Lower leg skin (tissue), 3 donors: Measurements from ENCODE around the gene AFDN.

Source experiments
- POLR2A ChIP-seq, 2 donors: fragments of 450-650 bp; IDR thresholded peaks; one replicate each; pipeline ENCODE4 v1.6.1; 2016 to 2017; ENCODE audit warnings: antibody characterized with exemption in 2 of 2, mild to moderate bottlenecking in 1 of 2, moderate library complexity in 1 of 2
- TF ChIP-seq, protein P1 (sequence below), 3 donors: fragments of 450-650 bp; IDR thresholded peaks; one replicate each; pipeline ENCODE4 v1.5.1; 2016; ENCODE audit warnings: antibody characterized with exemption in 3 of 3, mild to moderate bottlenecking in 3 of 3, moderate library complexity in 2 of 3

DNA sequence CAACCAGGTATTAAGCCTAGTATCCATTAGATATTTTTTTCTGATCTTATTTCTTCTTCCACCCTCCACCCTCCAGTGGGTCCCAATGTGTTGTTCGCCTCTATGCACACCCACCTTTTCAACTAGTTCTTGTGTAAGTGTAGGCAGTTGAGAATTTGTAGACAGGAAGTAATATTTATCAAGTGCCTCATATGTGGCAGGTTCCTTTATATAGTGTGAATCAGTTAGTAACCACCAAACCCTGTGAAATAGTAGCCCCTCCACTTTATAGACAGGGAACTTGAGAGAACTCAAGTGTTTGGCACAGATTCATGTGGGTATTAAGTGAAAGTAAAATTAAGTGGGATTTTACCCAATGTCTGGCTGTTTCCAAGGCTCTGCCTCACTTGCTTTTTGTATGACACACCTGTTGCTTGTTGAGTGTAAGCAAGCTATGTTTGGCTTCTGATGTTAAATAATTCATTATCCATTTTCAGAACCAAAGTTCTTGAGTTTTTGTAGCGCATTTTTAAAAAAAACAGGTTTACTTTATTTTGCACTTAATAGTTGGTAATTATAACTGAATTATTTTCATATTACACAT lies 24.8 kb downstream of the AFDN start:
- TF ChIP-seq, protein P1, sequence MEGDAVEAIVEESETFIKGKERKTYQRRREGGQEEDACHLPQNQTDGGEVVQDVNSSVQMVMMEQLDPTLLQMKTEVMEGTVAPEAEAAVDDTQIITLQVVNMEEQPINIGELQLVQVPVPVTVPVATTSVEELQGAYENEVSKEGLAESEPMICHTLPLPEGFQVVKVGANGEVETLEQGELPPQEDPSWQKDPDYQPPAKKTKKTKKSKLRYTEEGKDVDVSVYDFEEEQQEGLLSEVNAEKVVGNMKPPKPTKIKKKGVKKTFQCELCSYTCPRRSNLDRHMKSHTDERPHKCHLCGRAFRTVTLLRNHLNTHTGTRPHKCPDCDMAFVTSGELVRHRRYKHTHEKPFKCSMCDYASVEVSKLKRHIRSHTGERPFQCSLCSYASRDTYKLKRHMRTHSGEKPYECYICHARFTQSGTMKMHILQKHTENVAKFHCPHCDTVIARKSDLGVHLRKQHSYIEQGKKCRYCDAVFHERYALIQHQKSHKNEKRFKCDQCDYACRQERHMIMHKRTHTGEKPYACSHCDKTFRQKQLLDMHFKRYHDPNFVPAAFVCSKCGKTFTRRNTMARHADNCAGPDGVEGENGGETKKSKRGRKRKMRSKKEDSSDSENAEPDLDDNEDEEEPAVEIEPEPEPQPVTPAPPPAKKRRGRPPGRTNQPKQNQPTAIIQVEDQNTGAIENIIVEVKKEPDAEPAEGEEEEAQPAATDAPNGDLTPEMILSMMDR (IDR thresholded peaks at IDR 0.05): no peak
- TF ChIP-seq POLR2A (IDR thresholded peaks at IDR 0.05): no peak
